GM12873 (cell line): Measurements from ENCODE around the gene GRM7.

Experiments used
- CTCF ChIP-seq: IDR thresholded peaks from 2 replicates; pipeline ENCODE4 v1.5.1; 2012; ENCODE audit warnings: low read depth, mild to moderate bottlenecking, moderate library complexity, low read length, control low read depth; ENCODE audit not compliant: insufficient read depth; ENCODE audit errors: missing control alignments

The GRM7 gene

GRCh38 chr3:7106635-7107034 is 245.7 kb downstream of the GRM7 start:
- TF ChIP-seq CTCF = no peak

DNA sequence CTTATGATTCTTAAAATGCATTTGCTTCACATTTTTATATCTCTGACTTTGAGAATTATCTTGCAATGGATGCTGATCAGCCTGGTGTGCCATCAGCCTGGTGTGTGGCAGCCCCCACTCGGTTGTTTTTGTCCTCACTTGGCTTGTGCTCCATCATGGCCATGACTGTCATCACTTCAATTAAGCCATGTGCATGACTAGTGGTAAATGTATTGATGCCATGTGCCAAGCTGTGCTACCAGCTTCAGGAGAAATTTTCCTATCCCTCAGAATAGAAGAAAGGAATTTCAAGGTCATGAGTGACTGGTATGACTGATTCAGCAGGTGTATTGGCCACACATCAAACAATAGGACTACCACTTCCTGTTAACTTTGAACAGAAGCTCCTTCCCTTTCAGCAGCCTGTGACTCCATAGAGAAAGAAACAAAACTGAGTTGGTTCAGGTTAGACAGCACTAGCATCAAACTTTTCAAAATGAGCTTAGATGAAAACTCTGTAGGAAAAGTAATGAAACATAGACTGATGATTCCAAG is 251.7 kb downstream of the GRM7 start:
- no peak for TF ChIP-seq CTCF

DNA sequence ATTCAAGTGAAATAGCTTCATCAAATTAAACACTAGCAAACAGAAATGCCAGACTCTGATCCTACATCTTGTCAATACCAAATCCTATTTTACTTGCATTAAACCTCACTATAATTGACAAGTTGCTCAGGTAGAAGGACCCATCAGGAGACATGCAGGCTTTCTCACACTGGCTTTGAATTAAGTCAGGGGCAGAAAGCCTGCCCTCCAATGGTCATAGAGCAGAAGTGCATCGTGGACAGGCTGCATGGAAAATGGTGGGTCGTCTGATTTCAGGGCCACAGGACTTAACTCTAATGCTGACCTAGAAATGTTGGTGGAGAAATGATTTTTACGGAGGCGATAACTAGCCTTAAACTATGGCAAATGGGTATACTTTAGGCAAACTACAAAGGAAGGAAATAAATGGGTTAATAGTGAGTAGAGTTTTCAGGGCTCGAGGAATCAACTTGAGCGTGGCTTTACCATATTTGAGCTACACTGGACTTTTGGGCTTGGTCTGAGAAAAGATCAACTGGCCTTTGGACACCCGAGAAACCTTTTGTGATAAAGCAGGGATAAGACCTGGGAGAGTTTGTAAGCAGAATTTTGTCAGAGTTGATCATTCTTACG is 283.9 kb downstream of the GRM7 start:
- TF ChIP-seq CTCF = peak; percentile 54

GRCh38 chr3:7146529-7146928 is 285.6 kb downstream of the GRM7 start:
- no peak for TF ChIP-seq CTCF

DNA sequence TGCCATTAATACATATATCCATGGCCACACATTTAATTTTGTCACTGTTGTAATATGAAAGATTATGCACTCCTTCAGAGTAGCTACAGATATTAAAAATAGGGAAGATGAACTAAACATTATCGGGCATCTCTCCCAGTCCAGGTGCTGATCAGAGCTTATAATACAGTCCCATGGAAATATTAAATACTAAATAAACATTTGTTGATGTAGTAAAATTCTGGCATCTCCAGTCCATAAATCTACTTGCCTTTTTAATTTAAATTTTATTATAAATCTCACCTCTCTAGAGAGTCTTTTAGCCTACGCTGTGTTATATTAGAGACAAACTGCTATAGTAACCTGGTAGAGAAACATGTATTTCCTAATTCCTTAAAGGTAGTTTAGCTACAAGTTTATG is 297.6 kb downstream of the GRM7 start:
- TF ChIP-seq CTCF = no peak

GRCh38 chr3:7160689-7161088 is 299.8 kb downstream of the GRM7 start:
- no peak for TF ChIP-seq CTCF

DNA sequence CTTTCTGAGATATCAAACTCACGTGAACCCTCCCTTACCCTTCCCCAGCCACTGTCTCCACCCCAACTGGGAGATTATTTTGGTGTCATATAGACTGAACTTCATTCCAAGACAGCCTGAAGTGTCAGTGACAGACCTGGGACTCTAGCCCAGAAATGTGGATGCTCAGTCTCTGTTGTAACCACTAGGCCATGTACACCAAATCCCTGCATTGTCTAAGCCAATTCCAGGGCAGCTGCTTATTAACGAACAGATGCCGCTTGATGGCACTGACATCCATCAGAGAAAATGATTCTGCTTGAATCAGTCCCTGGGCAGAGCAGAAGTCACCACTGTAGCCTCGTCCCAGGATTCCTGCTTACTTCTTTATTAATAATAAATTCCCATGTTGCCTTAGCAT is 305.5 kb downstream of the GRM7 start:
- no peak for TF ChIP-seq CTCF
